GM18858 (cell line): ENCODE measurements around the gene POT1.
"Not testable (repeated sequence)": the region's sequence is repeated elsewhere in the genome, so short reads cannot be mapped to it uniquely, and the experiment has no call there.

ENCODE experiments used
- ATAC-seq: cut with Tn5 transposase; IDR thresholded peaks from one replicate; pipeline ENCODE4 v1.9.1; 2021; ENCODE audit not compliant: unreplicated experiment

Gene POT1, protein sequence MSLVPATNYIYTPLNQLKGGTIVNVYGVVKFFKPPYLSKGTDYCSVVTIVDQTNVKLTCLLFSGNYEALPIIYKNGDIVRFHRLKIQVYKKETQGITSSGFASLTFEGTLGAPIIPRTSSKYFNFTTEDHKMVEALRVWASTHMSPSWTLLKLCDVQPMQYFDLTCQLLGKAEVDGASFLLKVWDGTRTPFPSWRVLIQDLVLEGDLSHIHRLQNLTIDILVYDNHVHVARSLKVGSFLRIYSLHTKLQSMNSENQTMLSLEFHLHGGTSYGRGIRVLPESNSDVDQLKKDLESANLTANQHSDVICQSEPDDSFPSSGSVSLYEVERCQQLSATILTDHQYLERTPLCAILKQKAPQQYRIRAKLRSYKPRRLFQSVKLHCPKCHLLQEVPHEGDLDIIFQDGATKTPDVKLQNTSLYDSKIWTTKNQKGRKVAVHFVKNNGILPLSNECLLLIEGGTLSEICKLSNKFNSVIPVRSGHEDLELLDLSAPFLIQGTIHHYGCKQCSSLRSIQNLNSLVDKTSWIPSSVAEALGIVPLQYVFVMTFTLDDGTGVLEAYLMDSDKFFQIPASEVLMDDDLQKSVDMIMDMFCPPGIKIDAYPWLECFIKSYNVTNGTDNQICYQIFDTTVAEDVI

DNA sequence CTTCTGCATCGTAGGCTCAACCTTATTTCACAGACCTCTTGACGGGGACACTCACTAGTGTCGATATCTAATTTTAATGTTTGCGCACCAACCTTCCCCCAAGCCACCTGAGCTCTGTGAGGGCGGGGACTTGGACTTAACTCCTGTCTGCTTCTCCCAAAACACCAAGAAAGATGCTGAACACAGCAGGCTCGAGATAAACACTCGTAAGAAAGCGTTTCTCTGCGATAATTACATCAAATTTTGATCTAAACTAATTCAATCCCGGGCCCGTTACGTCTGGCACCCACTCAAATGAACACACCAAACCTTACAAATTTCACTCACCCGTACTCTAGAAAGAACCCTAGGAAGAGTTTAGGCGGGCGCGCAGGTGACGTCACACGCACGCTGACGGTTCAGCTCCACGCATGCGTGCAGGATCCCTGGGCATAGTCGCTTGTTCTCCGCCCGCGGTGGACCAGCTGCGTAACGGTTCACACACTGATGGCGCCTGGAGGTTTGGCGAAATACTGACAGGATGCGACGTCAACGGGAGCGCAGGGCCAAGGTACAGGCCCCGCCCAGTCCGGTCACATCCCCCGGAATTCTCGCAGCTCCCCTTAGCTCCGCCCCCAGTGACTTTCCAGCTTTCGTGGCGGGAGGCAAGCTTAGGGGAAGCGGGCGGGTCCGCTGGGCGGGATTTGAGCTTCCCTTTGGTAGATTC is at the start of gene POT1:
POT1 (minus strand) TSS at position 359 of the 706 bp plus-strand sequence. CDS start 32,652 bp downstream, outside the sequence.
- peak; percentile 99 for ATAC-seq

DNA sequence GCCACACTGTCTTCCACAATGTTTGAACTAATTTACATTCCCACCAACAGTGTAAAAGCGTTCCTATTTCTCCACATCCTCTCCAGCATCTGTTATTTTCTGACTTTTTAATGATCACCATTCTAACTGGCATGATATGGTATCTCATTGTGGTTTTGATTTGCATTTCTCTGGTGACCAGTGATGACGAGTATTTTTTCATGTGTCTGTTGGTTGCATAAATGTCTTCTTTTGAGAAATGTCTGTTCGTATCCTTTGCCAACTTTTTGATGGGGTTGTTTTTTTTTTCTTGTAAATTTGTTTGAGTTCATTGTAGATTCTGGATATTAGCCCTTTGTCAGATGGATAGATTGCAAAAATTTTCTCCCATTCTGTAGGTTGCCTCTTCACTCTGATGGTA is 45.5 kb upstream of the POT1 start:
- not testable (repeated sequence) for ATAC-seq

DNA sequence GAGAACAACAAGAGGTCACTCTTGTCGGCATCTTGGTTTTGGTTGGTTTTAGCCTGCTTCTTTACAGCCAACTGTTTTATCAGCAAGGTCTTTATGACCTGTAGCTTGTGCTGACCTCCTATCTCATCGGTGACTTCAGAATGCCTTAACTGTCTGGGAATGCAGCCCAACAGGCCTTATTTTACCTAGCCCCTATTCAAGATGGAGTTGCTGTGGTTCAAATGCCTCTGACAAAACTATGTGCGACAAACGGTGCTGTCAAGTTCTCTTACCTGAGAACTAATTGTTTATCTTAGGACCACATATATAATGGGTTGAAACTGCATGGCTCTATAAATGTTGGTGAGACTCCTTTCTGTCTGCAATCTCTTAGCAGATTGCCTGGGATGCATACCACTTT is 35.9 kb upstream of the POT1 start:
- ATAC-seq: no peak

DNA sequence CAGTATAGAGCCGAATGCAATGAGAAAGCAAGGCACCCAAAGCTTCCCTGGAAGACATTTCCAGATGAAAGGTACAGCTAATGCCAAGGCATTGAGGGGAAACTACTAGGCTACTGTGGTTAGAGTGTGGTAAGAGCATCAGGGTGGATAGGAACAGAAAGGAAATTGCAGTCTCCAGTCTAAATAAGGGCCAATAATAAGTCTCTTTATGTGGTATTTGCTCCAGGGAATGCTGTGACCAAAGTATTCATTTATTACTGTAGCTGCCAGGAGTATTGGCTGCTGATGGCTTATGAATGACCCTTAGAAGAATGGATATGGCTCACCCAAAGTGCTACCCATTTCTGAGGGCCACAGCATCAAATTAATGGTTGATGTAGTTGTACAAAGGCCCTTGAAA is 30.1 kb upstream of the POT1 start:
- no peak for ATAC-seq

DNA sequence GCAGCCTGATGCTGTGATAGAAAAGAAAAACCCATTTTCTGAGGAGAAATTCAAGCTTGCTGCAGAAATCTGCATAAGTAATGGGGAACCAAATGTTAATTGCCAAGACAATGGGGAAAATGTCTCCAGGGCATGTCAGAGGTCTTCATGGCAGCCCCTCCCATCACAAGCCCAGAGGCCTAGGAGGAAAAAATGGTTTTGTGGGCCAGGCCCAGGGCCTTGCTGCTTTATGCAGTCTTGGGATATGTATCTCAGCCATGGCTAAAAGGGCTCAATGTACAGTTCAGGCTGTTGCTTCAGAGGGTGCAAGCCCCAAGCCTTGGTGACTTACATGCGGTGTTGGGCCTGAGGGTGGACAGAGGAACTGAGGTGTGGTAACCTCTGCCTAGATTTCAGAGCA is 28.3 kb upstream of the POT1 start:
- not testable (repeated sequence) for ATAC-seq

DNA sequence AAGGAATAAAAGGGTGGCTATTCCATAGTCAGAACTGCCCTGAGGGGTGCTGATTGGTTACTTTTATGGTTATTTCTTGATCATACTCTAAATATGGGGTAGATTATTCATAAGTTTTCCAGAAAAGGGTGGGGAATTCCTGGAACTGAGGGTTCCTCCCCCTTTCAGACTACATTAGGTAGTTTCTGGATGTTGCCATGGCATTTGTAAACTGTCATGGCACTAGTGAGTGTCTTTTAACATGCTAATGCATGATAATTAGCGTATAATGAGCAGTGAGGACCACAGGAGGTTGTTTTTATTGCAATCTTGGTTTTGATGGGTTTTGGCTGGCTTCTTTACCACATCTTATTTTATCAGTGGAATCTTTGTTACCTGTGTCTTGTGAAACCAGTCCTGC is 26.5 kb upstream of the POT1 start:
- no peak for ATAC-seq

DNA sequence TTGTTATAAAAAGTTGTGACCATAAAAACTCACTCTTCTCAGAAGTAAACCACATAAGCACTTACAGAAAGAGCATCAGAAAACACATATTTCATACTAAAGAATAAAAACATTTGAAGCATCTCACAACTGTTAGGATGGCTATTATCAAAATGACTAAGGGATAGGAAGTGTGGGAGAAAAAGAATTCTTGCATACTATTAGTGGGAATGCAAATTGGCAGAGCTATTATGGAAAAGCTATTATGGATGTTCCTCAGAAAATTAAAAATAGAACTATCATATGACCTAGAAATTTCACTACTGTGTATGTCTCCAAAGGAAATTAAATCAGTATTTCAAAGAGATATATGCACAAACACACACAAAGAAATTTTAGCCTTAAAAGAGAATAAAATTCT is 25.2 kb upstream of the POT1 start:
- no peak for ATAC-seq

DNA sequence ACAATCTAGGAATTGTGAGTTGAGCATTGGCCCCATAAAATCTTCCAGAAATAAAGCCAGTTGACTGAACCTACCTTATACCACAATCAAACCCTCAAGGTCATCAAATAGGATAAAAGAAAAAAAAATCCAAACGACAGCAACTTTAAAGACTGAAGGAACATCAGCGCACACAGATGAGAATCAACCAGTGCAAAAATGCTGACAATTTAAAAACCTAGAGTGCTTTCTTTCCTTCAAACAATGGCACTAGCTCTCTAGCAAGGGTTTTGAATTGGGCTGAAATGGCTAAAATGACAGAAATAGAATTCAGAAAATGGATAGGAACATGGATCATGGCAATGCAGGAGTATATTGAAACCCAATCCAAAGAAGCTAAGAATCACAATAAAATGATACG is 16.1 kb upstream of the POT1 start:
- ATAC-seq: no peak

DNA sequence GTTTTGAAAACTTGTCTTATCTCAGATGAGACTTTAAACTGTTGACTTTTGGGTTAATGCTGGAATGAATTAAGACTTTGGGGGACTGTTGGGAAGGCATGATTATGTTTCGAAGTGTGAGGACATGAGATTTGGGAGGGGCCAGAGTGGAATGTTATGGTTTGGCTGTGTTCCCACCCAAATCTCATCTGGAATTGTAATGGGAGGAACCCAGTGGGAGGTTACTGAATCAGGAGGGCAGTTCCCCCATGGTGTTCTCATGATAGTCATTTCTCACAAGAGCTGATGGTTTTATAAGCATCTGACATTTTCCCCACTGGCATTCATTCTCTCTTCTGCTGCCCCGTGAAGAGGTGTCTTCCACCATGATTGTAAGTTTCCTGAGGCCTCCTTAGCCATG is 13.8 kb upstream of the POT1 start:
- ATAC-seq: no peak

DNA sequence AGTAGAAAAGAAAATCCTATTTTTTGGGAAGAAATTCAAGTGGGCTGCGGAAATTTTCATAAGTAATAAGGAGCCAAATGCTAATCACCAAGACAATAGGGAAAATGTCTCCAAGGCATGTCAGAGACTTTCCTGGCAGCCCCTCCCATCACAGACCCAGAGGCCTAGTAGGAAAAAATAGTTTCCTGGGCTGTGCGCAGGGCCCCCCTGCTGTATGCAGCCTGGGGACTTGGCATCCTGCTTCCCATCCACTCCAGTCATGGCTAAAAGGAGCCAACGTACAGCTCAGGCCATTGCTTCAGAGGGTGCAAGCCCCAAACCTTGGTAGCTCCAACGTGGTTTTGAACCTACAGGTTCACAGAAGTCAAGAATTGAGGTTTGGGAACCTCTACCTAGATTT is 12.8 kb upstream of the POT1 start:
- ATAC-seq: no peak

DNA sequence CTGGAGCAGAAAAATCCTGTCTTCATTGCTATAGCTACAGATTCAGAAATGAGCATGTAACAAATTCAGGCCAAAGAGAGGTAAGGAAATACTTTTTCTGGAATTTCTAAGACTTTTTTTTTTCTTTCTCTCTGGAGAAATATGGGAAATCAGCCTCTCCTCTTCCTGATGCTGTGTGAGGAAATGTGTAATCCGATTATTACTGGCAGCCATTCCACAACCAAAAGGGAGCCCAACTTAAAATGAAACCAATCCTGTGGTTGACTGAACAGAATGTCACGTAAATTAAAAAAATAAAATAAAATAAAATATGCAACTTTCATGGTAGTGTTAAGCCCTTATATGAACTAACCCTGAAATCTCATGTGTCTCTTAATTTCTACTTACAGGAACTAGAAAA is 10.7 kb upstream of the POT1 start:
- no peak for ATAC-seq

DNA sequence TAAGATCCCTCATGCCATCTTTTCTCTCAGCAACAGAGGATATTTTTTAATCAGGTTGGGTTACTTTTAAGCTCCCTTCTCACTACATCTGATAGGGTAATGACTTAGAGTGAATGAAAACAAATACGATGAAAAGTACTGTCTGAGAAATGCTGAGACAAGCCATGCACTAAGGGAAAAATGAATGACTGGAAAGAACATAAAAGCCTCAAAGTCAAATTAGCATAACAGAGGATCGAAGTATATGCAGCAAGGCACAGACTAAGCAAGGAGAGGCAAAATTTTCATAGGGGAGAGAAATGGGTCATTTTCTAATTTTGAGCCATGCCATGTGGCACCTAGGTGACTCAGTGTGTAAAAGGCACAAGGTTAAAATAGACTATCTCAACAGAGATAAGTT is 8.5 kb upstream of the POT1 start:
- ATAC-seq: no peak

DNA sequence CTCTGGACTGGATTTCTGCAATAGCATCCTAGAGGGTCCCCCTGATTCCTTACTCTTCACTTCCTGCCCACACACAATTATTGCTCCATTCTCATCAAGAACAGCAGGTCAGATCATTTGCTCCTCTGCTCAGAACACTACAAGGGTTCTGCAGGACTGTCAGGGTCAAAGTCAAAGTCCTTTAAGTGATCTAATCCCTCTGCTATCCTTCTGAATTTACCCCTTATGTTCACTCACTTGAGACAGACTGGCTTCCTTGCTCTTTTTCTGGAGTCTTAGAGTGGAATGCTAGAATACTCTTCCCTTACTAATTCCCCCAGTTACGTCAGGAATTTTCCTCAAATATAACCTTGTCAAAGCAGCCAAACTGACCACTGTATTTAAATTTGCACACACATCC is 7.5 kb upstream of the POT1 start:
- ATAC-seq: no peak

DNA sequence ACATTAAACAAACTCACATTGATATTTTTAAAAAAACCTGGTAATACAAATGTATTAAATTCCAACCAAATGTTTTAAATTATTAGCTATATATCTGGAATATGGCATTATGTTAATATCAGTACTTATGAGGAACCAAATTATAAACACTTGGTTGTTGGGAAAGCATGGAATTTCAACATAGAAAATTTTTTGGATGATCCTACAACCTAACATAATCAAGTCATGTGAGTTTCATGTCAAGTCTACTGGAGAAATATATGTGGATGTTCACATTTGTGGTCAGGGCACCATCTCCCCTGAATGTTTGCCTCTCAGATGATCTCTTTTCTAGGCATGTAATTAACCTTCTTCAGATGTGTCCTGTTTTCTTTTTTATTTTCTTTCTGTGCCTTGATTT is 5.2 kb upstream of the POT1 start:
- ATAC-seq: no peak

DNA sequence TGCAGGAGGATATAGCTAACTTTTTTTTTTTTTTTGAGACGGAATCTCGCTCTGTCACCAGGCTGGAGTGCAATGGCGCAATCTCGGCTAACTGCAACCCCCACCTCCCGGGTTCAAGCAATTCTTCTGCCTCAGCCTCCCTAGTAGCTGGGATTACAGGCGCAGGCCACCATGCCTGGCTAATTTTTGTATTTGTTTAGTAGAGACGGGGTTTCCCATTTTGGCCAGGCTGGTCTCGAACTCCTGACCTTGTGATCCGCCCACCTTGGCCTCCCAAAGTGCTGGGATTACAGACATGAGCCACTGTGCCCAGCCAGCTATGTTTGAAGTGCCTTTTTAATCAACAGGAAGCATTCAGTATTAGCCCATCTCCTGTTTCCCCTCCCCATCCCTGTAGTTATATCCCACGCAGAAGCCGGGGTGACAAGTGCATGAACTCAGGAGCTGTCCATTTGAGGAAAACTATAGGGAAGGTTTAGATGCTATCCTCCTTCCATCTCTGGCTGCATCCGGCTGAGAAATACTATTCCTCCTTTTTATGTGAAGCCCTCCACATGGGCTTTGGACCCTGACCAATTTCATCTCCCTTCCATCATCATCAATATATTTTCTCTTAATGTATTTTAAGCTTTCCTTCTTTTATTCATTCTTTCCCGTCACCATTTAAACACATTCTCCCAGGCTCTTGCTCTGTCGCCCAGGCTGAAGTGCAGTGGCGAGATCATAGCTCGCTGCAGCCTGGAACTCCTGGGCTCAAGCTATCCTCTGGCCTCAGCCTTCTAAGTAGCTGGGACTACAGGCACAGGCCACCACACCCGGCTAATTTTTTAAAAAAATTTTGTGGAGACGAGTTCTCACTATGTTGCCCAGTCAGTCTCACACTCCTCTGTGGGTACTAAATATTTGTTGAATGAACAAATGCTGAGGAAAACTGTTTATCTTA is 1.3 kb upstream of the POT1 start:
- no peak for ATAC-seq

DNA sequence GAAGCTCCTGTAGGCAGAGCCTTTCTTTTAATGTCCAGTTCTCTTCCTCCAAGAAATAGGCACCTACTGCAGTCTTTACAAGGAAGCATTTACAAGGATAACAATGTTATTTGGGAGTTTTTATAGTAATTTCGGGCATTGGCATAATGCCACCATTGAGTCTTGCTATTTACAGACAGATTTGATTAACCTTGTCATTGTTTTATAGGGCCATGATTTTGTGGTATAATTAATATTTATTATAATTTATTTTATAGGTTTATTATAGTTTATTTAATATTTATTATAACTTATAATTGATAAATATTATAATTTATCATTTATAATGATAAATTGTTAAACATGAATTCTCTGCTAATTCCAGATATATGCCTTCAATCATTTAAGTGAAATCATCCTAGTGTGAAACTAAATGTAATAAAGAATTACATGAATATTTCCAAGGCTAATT is 573 bp upstream of the POT1 start:
- ATAC-seq: peak; percentile 3

DNA sequence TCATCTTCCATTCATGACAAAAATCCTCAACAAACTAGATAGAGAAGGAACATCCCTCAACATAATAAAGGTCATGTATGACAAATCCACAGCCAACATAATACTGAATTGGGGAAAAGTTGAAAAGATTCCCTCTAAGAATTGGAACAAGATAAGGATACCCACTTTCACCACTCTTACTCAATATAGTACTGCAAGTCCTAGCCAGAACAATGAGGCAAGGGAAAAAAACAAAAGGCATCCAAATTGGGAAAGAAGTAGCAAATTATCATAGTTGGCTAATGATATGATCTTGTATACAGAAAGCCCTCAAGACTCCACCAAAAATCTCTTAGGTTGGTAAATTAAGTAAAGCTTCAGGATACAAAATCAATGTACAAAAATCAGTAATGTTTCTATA is 4.7 kb downstream of the POT1 start:
- no peak for ATAC-seq

DNA sequence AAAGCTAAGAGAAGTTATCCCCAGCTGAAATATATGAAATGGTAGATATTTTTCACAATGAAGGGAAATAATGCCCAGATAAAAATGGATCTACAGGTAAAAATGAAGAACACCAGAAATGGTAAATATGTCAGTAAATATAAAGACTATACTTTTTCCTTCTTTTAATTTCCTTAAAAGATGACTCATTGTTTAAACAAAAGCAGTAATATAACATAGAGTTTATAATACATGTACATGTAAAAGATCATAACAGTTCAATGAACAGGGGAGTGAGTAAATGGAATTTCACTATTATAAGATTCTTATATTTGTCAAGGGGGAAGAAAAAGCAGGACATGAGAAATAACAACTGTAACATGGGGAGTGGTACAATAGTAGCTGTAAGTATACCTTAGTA is 7.4 kb downstream of the POT1 start:
- no peak for ATAC-seq

DNA sequence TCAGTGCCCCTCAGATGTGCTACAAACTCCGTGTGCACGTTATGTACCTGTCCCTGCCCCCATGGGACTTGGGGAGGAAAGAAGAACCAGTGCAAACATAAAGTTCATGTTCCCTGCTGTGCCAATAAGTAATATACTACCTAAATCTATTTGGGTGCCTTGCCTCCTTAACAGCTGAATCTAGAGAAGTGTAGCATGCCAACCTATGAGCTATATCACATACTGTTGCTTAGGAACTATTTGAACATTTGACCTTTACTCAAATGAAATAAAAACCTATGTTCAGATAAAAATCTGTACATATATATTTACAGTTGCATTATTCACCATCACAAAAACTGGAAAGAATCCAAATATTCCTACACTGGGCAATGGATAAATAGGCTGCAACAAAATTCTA is 9.8 kb downstream of the POT1 start:
- no peak for ATAC-seq

DNA sequence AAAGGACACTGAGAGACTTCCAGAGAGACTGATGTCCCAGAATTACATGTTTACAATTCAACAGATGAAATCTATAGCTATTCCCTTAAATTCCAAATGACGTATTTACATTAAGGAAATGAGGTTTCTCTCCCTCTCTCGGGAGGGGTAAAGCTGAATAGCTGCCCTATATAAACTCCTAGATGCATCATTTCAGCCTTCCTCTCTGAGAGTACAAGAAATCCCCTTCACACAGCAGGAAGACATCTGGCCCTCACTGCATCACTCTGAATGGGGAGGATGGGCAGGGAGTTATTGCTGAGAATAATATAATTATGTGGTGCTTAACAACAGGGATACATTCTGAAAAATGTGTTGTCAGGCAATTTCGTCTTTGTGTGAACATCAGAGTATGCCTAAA is 11.0 kb downstream of the POT1 start:
- peak; percentile 75 for ATAC-seq

DNA sequence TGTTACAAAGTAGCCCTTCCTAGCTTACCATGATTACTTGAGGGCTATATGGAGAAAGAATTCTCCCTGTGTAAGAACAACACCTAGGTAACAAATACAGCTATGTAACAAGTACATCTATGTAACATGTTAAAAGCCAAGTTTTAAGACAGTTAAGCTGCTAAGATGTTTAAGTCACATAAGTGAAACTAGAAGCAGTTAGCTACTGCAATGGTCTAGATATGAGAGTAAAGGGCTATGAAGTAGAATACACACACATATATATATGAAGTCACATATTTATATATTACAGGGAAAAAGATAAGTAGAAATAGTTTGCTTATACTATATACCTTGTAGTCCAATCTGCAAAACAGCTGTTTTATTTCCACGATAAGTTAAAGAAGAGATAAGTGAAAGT is 14.4 kb downstream of the POT1 start:
- peak; percentile 40 for ATAC-seq
